Esophagus (tissue), 2 donors: ENCODE results near the gene IFRD1. TPM values are rescaled to one million over a fixed set of nuclear protein-coding genes. Genes with fewer than 3 reads are reported as not detected.

Experiments
- H3K27ac ChIP-seq, 2 donors: one replicate each; pipeline ENCODE4 v1.5.1; 2013; ENCODE audit warnings: low read depth in 2 of 2, mild to moderate bottlenecking in 2 of 2, inconsistent platforms in 1 of 2, low read length in 1 of 2, moderate library complexity in 1 of 2
- H3K27me3 ChIP-seq, 2 donors: one replicate each; pipeline ENCODE4 v1.6.1; 2013; ENCODE audit warnings: low read length in 2 of 2, control low read depth in 1 of 2, mild to moderate bottlenecking in 1 of 2; ENCODE audit not compliant: insufficient read depth in 2 of 2, control insufficient read depth in 1 of 2
- H3K36me3 ChIP-seq, 2 donors: one replicate each; pipeline ENCODE4 v1.6.1; 2013; ENCODE audit warnings: low read length in 1 of 2; ENCODE audit not compliant: control insufficient read depth in 2 of 2, insufficient read depth in 2 of 2
- H3K4me1 ChIP-seq, 2 donors: one replicate each; pipeline ENCODE4 v1.6.1; 2013; ENCODE audit warnings: low read length in 1 of 2; ENCODE audit not compliant: control insufficient read depth in 2 of 2, insufficient read depth in 2 of 2
- H3K4me3 ChIP-seq, 2 donors: one replicate each; pipeline ENCODE4 v1.5.1; 2013; ENCODE audit warnings: low read length in 2 of 2, mild to moderate bottlenecking in 2 of 2, low read depth in 1 of 2, moderate library complexity in 1 of 2
- H3K9me3 ChIP-seq, 2 donors: one replicate each; pipeline ENCODE4 v1.6.1; 2013; ENCODE audit warnings: mild to moderate bottlenecking in 2 of 2, low read depth in 1 of 2, low read length in 1 of 2, moderate library complexity in 1 of 2; ENCODE audit not compliant: control insufficient read depth in 2 of 2, insufficient read depth in 1 of 2
- WGBS, 2 donors: extraction: QIAGEN DNeasy Blood & Tissue Kit; methylation state at CpG; one replicate each; pipeline ENCODE4 v1.1.7; 2013; 5-methylcytosine and 5-hydroxymethylcytosine counted together
- polyA plus RNA-seq, 2 donors: library from polyadenylated mRNA; stranded (reverse); fragments of 200-250 nt; gene quantifications; one replicate each; pipeline ENCODE4 v1.2.3, GENCODE V29; 2013
- donor health status: healthy with polysubstance abuse.
- donor health status: Bipolar disorder and iron deficiency.

The IFRD1 gene
- polyA plus RNA-seq, 2 donors = 25.1 to 33.3 TPM

DNA sequence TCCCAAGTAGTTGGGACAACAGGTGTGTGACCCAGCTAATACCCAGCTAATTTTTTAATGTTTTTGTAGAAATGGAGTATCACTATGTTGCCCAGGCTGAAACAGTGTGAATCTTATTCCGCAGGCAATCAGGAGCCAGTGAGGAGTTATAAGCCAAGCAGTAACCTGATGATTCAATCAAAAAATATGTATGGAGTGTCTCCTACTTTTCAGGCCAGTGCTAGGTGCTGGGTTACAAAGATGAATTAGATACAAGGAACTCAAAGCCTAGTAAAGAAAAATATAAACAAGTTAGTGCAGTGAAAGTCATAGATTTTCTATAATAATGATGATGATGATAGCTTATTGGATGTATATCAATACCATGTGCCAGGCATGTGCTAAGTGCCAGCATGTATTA, 13.2 kb upstream of the IFRD1 start:
- Histone ChIP-seq H3K4me1 (no peaks in the 10 kb centered on the region), H3K27me3 (no peaks in the 10 kb centered on the region), H3K36me3 (no peaks in the 10 kb centered on the region), H3K9me3 (no peaks in the 10 kb centered on the region), H3K4me3 (no peak overlapping the region), H3K27ac (no peak overlapping the region)
- WGBS, 2 donors = 57 to 84% methylated on average over 1 of the region's 1 CpG

DNA sequence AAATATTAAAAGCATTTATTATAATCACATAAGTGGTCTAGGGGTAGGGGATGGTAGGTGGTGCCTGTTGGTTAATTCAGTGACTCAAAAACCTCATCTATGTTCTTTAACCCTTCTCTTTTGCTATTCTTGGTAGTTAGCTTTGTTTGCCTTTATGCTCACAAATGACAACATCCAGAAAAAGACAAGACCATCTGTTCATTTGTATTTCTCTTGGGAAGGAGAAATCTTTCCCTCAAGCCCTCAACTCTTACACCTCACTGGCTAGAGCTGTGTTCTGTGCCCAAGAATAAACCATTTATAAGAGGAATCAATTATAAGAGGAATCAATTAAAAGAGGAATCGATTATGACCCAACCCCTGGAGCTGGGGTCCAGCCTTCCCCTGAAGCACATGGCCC, 10.8 kb upstream of the IFRD1 start:
- no peak overlapping the region for H3K4me3 ChIP-seq
- H3K4me1 ChIP-seq = no peaks in the 10 kb centered on the region
- no peaks in the 10 kb centered on the region for H3K27me3 ChIP-seq
- peaks cover 0 to 1% of the 10 kb centered on the region in 2 donors for H3K9me3 ChIP-seq
- WGBS, 2 donors = 96 to 97% methylated on average over 1 of the region's 1 CpG
- H3K27ac ChIP-seq = no peak overlapping the region
- no peaks in the 10 kb centered on the region for H3K36me3 ChIP-seq

- WGBS, 2 donors = 87 to 95% methylated on average over 2 of the region's 2 CpGs
- Histone ChIP-seq H3K4me1 (no peaks in the 10 kb centered on the region), H3K36me3 (no peaks in the 10 kb centered on the region), H3K9me3 (peaks cover 0 to 1% of the 10 kb centered on the region in 2 donors), H3K27ac (no peak overlapping the region), H3K27me3 (no peaks in the 10 kb centered on the region), H3K4me3 (no peak overlapping the region)
Measured at GRCh38 chr7:112442210-112442609, 8.1 kb upstream of the IFRD1 start.

DNA sequence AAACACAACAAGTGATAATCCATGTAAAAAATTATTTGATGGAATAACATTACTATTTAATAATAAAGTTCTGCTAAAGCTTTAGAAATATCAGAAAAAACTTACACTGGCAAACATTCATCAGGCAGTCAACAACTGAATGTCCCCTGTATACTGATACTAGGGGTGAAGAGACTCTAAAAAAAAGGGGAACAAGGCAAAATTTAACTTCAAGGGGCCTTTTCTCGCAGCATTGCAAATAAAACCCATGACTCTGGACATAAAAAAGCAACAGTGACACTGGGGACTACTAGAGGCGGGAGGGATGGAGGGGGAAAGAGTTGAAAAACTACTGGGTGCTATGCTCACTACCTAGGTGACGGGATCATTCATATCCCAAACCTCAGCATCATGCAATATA, 5.8 kb upstream of the IFRD1 start:
- H3K27me3 ChIP-seq = no peaks in the 10 kb centered on the region
- no peak overlapping the region for H3K27ac ChIP-seq
- H3K36me3 ChIP-seq = no peaks in the 10 kb centered on the region
- WGBS, 2 donors = 94% methylated on average over 3 of the region's 3 CpGs
- H3K4me3 ChIP-seq = no peak overlapping the region
- H3K9me3 ChIP-seq = peaks cover 0 to 1% of the 10 kb centered on the region in 2 donors
- peaks cover 0 to 2% of the 10 kb centered on the region in 2 donors for H3K4me1 ChIP-seq

- Histone ChIP-seq H3K27ac (no peak overlapping the region), H3K36me3 (no peaks in the 10 kb centered on the region), H3K4me1 (peaks cover 0 to 2% of the 10 kb centered on the region in 2 donors), H3K4me3 (no peak overlapping the region), H3K27me3 (no peaks in the 10 kb centered on the region), H3K9me3 (peaks cover 0 to 1% of the 10 kb centered on the region in 2 donors)
- WGBS, 2 donors = 73 to 85% methylated on average over 3 of the region's 3 CpGs
Measured at GRCh38 chr7:112446431-112446830, 3.8 kb upstream of the IFRD1 start.

GRCh38 chr7:112447406-112447805, 2.9 kb upstream of the IFRD1 start:
- Histone ChIP-seq H3K9me3 (peaks cover 0 to 1% of the 10 kb centered on the region in 2 donors), H3K4me1 (peaks cover 2% of the 10 kb centered on the region in 2 donors), H3K27me3 (no peaks in the 10 kb centered on the region), H3K36me3 (no peaks in the 10 kb centered on the region), H3K27ac (no peak overlapping the region), H3K4me3 (no peak overlapping the region)
- WGBS, 2 donors = 81 to 88% methylated on average over 3 of the region's 3 CpGs

GRCh38 chr7:112448381-112448780, 1.9 kb upstream of the IFRD1 start:
- Histone ChIP-seq H3K27me3 (no peaks in the 10 kb centered on the region), H3K4me1 (peaks cover 2% of the 10 kb centered on the region in 2 donors), H3K36me3 (no peaks in the 10 kb centered on the region), H3K27ac (peak overlapping the region; percentile 72 to 99), H3K4me3 (no peak overlapping the region), H3K9me3 (no peaks in the 10 kb centered on the region)
- 50 to 55% methylated on average over 2 of the region's 2 CpGs for WGBS, 2 donors

- peak overlapping the region; percentile 72 to 99 for H3K27ac ChIP-seq
- WGBS, 2 donors = 42 to 44% methylated on average over 3 of the region's 3 CpGs
- no peaks in the 10 kb centered on the region for H3K27me3 ChIP-seq
- no peaks in the 10 kb centered on the region for H3K36me3 ChIP-seq
- H3K4me1 ChIP-seq = peaks cover 2% of the 10 kb centered on the region in 2 donors
- H3K9me3 ChIP-seq = no peaks in the 10 kb centered on the region
- H3K4me3 ChIP-seq = no peak overlapping the region
Measured at GRCh38 chr7:112448891-112449290, 1.4 kb upstream of the IFRD1 start.

DNA sequence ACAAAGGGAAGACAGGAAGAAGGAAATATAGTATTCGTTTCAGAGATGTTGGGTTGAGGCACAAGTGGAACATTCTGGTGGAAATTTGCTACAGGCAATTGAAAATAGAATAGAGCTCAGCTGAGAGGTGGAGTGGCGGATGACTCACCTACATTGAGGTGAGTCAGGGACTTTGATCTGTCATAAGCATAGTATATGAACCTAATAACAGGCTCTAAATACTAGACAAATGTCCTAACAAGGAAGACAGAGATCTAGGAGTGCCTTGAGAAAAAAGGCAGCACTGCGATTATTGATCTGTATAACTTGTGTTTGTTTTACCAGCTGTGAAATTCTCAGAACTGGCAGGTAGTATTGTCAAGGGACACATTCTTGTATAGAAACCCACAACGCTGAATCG, 907 bp upstream of the IFRD1 start:
- Histone ChIP-seq H3K4me3 (peak overlapping the region; percentile 95 to 99), H3K27ac (peak overlapping the region; percentile 99), H3K4me1 (peaks cover 2% of the 10 kb centered on the region in 2 donors)

More for the DNA sequence above, 907 bp upstream of the IFRD1 start:
- Histone ChIP-seq H3K36me3 (no peaks in the 10 kb centered on the region), H3K9me3 (no peaks in the 10 kb centered on the region), H3K27me3 (no peaks in the 10 kb centered on the region)
- 21 to 29% methylated on average over 5 of the region's 5 CpGs for WGBS, 2 donors
